ENCODE results near the gene KPNA1.
"Not testable (repeated sequence)": the region's sequence is repeated elsewhere in the genome, so short reads cannot be mapped to it uniquely, and the experiment has no call there.

KPNA1 gene

GRCh38 chr3:122458992-122459391, 55.7 kb downstream of the KPNA1 start:
- no peaks in the 10 kb centered on the region for H3K4me1 ChIP-seq (ENCODE audit: low read depth, poor library complexity, severe bottlenecking)
- H3K27me3 ChIP-seq (ENCODE audit: insufficient read depth, low read depth), result no peaks in the 10 kb centered on the region
- H3K36me3 ChIP-seq (ENCODE audit: insufficient read depth), result 0 out of 2 replicates have a peak, but pooled peaks cover 4% of the 10 kb centered on the region
- H2AFZ ChIP-seq (ENCODE audit: low read depth), result no peak overlapping the region
- no peak overlapping the region for H3K27ac ChIP-seq
- H4K20me1 ChIP-seq (ENCODE audit: insufficient read depth), result no peaks in the 10 kb centered on the region
- peak; percentile 66 for TF ChIP-seq CTCF (conservative IDR thresholded peaks at IDR 0.05; ENCODE audit: low read depth, low read length)
- no peak overlapping the region for H3K9ac ChIP-seq
- no peak overlapping the region for H3K4me2 ChIP-seq
- H3K4me3 ChIP-seq (IDR thresholded peaks at IDR 0.05; ENCODE audit: insufficient read depth, low read depth, low read length), result no peak overlapping the region
- no peaks in the 10 kb centered on the region for H3K79me2 ChIP-seq (ENCODE audit: insufficient read depth, low read depth)

- Histone ChIP-seq H3K27me3 (ENCODE audit: insufficient read depth, low read depth) (no peaks in the 10 kb centered on the region), H3K4me2 (no peak overlapping the region), H3K27ac (no peak overlapping the region), H2AFZ (ENCODE audit: low read depth) (no peak overlapping the region), H3K79me2 (ENCODE audit: insufficient read depth, low read depth) (no peaks in the 10 kb centered on the region), H3K9ac (no peak overlapping the region), H3K4me3 (IDR thresholded peaks at IDR 0.05; ENCODE audit: insufficient read depth, low read depth, low read length) (no peak overlapping the region), H3K36me3 (ENCODE audit: insufficient read depth) (0 out of 2 replicates have a peak, but pooled peaks cover 4% of the 10 kb centered on the region), H3K4me1 (ENCODE audit: low read depth, poor library complexity, severe bottlenecking) (no peaks in the 10 kb centered on the region), H4K20me1 (ENCODE audit: insufficient read depth) (no peaks in the 10 kb centered on the region)
- TF ChIP-seq CTCF (conservative IDR thresholded peaks at IDR 0.05; ENCODE audit: low read depth, low read length), result no peak
These were observed 57.0 kb downstream of the KPNA1 start for GRCh38 chr3:122457706-122458105.

- H3K27me3 ChIP-seq (ENCODE audit: insufficient read depth, low read depth), result no peaks in the 10 kb centered on the region
- H2AFZ ChIP-seq (ENCODE audit: low read depth), result no peak overlapping the region
- H3K4me3 ChIP-seq (IDR thresholded peaks at IDR 0.05; ENCODE audit: insufficient read depth, low read depth, low read length), result no peak overlapping the region
- H3K9ac ChIP-seq, result no peak overlapping the region
- H3K4me2 ChIP-seq, result no peak overlapping the region
- H3K36me3 ChIP-seq (ENCODE audit: insufficient read depth), result peaks cover 4% of the 10 kb centered on the region; the same call in 1 of the 2 replicates
- no peak for TF ChIP-seq CTCF (conservative IDR thresholded peaks at IDR 0.05; ENCODE audit: low read depth, low read length)
- no peaks in the 10 kb centered on the region for H4K20me1 ChIP-seq (ENCODE audit: insufficient read depth)
- no peaks in the 10 kb centered on the region for H3K79me2 ChIP-seq (ENCODE audit: insufficient read depth, low read depth)
- no peak overlapping the region for H3K27ac ChIP-seq
- no peaks in the 10 kb centered on the region for H3K4me1 ChIP-seq (ENCODE audit: low read depth, poor library complexity, severe bottlenecking)
These were observed 58.7 kb downstream of the KPNA1 start for GRCh38 chr3:122456074-122456473.

- H2AFZ ChIP-seq (ENCODE audit: low read depth), result no peak overlapping the region
- no peaks in the 10 kb centered on the region for H3K4me1 ChIP-seq (ENCODE audit: low read depth, poor library complexity, severe bottlenecking)
- H4K20me1 ChIP-seq (ENCODE audit: insufficient read depth), result no peaks in the 10 kb centered on the region
- no peak overlapping the region for H3K9ac ChIP-seq
- no peak overlapping the region for H3K4me3 ChIP-seq (IDR thresholded peaks at IDR 0.05; ENCODE audit: insufficient read depth, low read depth, low read length)
- no peaks in the 10 kb centered on the region for H3K27me3 ChIP-seq (ENCODE audit: insufficient read depth, low read depth)
- TF ChIP-seq CTCF (conservative IDR thresholded peaks at IDR 0.05; ENCODE audit: low read depth, low read length), result no peak
- H3K4me2 ChIP-seq, result no peak overlapping the region
- H3K27ac ChIP-seq, result no peak overlapping the region
- H3K79me2 ChIP-seq (ENCODE audit: insufficient read depth, low read depth), result no peaks in the 10 kb centered on the region
- H3K36me3 ChIP-seq (ENCODE audit: insufficient read depth), result peaks cover 8% of the 10 kb centered on the region; the same call in 1 of the 2 replicates
These were observed 63.4 kb downstream of the KPNA1 start for GRCh38 chr3:122451371-122451770.

- not testable (repeated sequence) for H4K20me1 ChIP-seq (ENCODE audit: insufficient read depth); H3K9ac ChIP-seq; H3K79me2 ChIP-seq (ENCODE audit: insufficient read depth, low read depth); H3K36me3 ChIP-seq (ENCODE audit: insufficient read depth); H3K4me3 ChIP-seq (IDR thresholded peaks at IDR 0.05; ENCODE audit: insufficient read depth, low read depth, low read length); H2AFZ ChIP-seq (ENCODE audit: low read depth); H3K4me2 ChIP-seq; H3K27me3 ChIP-seq (ENCODE audit: insufficient read depth, low read depth); H3K27ac ChIP-seq; H3K4me1 ChIP-seq (ENCODE audit: low read depth, poor library complexity, severe bottlenecking)
These were observed 66.5 kb downstream of the KPNA1 start for GRCh38 chr3:122448218-122448617.

- not testable (repeated sequence) for H3K36me3 ChIP-seq (ENCODE audit: insufficient read depth); H3K9ac ChIP-seq; H3K27ac ChIP-seq; H3K4me2 ChIP-seq; H3K4me1 ChIP-seq (ENCODE audit: low read depth, poor library complexity, severe bottlenecking); H2AFZ ChIP-seq (ENCODE audit: low read depth); H3K79me2 ChIP-seq (ENCODE audit: insufficient read depth, low read depth); H3K4me3 ChIP-seq (IDR thresholded peaks at IDR 0.05; ENCODE audit: insufficient read depth, low read depth, low read length); H3K27me3 ChIP-seq (ENCODE audit: insufficient read depth, low read depth); H4K20me1 ChIP-seq (ENCODE audit: insufficient read depth)
These were observed 70.2 kb downstream of the KPNA1 start for GRCh38 chr3:122444491-122444887.

- not testable (repeated sequence) for H2AFZ ChIP-seq (ENCODE audit: low read depth); H3K4me2 ChIP-seq; H3K4me3 ChIP-seq (IDR thresholded peaks at IDR 0.05; ENCODE audit: insufficient read depth, low read depth, low read length); H3K27me3 ChIP-seq (ENCODE audit: insufficient read depth, low read depth); H4K20me1 ChIP-seq (ENCODE audit: insufficient read depth); H3K4me1 ChIP-seq (ENCODE audit: low read depth, poor library complexity, severe bottlenecking); H3K36me3 ChIP-seq (ENCODE audit: insufficient read depth); H3K27ac ChIP-seq; H3K79me2 ChIP-seq (ENCODE audit: insufficient read depth, low read depth); H3K9ac ChIP-seq
These were observed 70.8 kb downstream of the KPNA1 start for GRCh38 chr3:122443762-122444490.
